Endothelial cell of umbilical vein (primary cell): ENCODE measurements around the gene PRR19. TPM values are rescaled to one million over a fixed set of nuclear protein-coding genes. Genes with fewer than 3 reads are reported as not detected.

ENCODE experiments used
- BruUV-seq: library from RNA; stranded (reverse); fragments of 400-500 nt; replicated peaks from 2 replicates; lab custom pipeline; 2021; lab: Mats Ljungman, UMichigan
- CTCF ChIA-PET: fragments of 300-600, 350-600 bp; sonication (Branson Sonifier 250); formaldehyde crosslinking; loops from one replicate; lab custom pipeline; 2021; ENCODE audit warnings: antibody characterized with exemption, inconsistent platforms; lab: Charles Lee
- POLR2A ChIA-PET: fragments of 300-600, 350-600 bp; sonication (Branson Sonifier 250); formaldehyde crosslinking; loops from one replicate; lab custom pipeline; 2021; ENCODE audit warnings: antibody characterized with exemption, inconsistent platforms; lab: Charles Lee
- DNase-seq: peaks from one replicate; pipeline ENCODE4 v3.0.0-alpha.2; 2011; ENCODE audit warnings: low read depth, low spot score
- FAIRE-seq: peaks from 2 replicates; lab custom pipeline; 2011; peaks lifted over from hg19 to GRCh38; lab: Jason Lieb, UNC
- H2AFZ ChIP-seq: 2 replicates; pipeline ENCODE4 v1.6.0; 2012; ENCODE audit warnings: low read depth, low read length, control low read depth, inconsistent platforms
- H3K27ac ChIP-seq: 2 replicates; pipeline ENCODE4 v1.5.1; 2011; ENCODE audit warnings: low read depth, mild to moderate bottlenecking, control low read depth, low read length, moderate library complexity; ENCODE audit not compliant: insufficient read depth
- H3K27me3 ChIP-seq, 2 experiments: 2 replicates each; pipeline versions ENCODE4 v1.6.0 to v1.6.1; 2011; ENCODE audit warnings: low read length in 2 of 2, mixed read lengths in 1 of 2; ENCODE audit not compliant: control insufficient read depth in 2 of 2, insufficient read depth in 2 of 2
- H3K36me3 ChIP-seq, 2 experiments: 2 replicates in 1 of 2; 3 replicates in 1 of 2; pipeline ENCODE4 v1.5.1; 2011; ENCODE audit warnings: low read length in 2 of 2, mild to moderate bottlenecking in 1 of 2, moderate library complexity in 1 of 2; ENCODE audit not compliant: control insufficient read depth in 2 of 2, insufficient read depth in 2 of 2; ENCODE audit errors: extremely low read depth in 1 of 2
- H3K4me1 ChIP-seq: 3 replicates; pipeline ENCODE4 v1.5.1; 2011; ENCODE audit warnings: mild to moderate bottlenecking, low read length; ENCODE audit not compliant: control insufficient read depth, insufficient read depth; ENCODE audit errors: extremely low read depth
- H3K4me2 ChIP-seq: 2 replicates; pipeline ENCODE4 v1.6.1; 2011; ENCODE audit warnings: low read length, control low read depth, mixed read lengths; ENCODE audit not compliant: insufficient read depth
- H3K4me3 ChIP-seq, 3 experiments: fragments of 200-600 bp in 1 of 3; sonication (generic), shearing (Covaris generic) in 1 of 3; replicated peaks in 1 of 3; 2 replicates each; pipeline ENCODE4 v1.5.1; 2011 to 2016; ENCODE audit warnings: control low read depth in 3 of 3, low read length in 3 of 3, mild to moderate bottlenecking in 2 of 3, inconsistent platforms in 1 of 3, low read depth in 1 of 3, moderate library complexity in 1 of 3; ENCODE audit not compliant: insufficient read depth in 1 of 3
- H3K79me2 ChIP-seq: 2 replicates; pipeline ENCODE4 v1.6.0; 2012; ENCODE audit warnings: low read length, inconsistent platforms; ENCODE audit not compliant: control insufficient read depth, insufficient read depth
- H3K9ac ChIP-seq: replicated peaks from 2 replicates; pipeline ENCODE3; 2011; ENCODE audit warnings: low read length, control low read depth; ENCODE audit not compliant: insufficient read depth; ENCODE audit errors: extremely low read depth
- H3K9me1 ChIP-seq: replicated peaks from 3 replicates; pipeline ENCODE4 v1.6.0; 2011; ENCODE audit warnings: mild to moderate bottlenecking, low read length; ENCODE audit not compliant: control insufficient read depth, insufficient read depth; ENCODE audit errors: extremely low read depth
- H3K9me3 ChIP-seq: replicated peaks from 2 replicates; pipeline ENCODE4 v1.5.1; 2012; ENCODE audit warnings: low read length, inconsistent platforms; ENCODE audit not compliant: control insufficient read depth, insufficient read depth
- H4K20me1 ChIP-seq: replicated peaks from 2 replicates; pipeline ENCODE3; 2011; ENCODE audit warnings: mild to moderate bottlenecking, low read length; ENCODE audit not compliant: control insufficient read depth, insufficient read depth; ENCODE audit errors: extremely low read depth
- EZH2 ChIP-seq: IDR thresholded peaks from 2 replicates; pipeline ENCODE4 v1.6.1; 2012; ENCODE audit warnings: borderline replicate concordance, low read depth, mild to moderate bottlenecking, moderate library complexity, low read length, inconsistent platforms; ENCODE audit not compliant: severe bottlenecking
- FOS ChIP-seq: IDR thresholded peaks from 2 replicates; pipeline ENCODE4 v1.6.1; 2011; ENCODE audit warnings: mild to moderate bottlenecking, low read length, moderate library complexity, borderline replicate concordance; ENCODE audit not compliant: insufficient read depth
- dilution Hi-C: fragments of 300-500 bp; cut with MboI; formaldehyde crosslinking; loops from one replicate; pipeline ENCODE4 v1.15.0; 2019; ENCODE audit warnings: low sequenced_read_pairs; ENCODE audit not compliant: extremely low pct_ligation_motif_present
- intact Hi-C: fragments of 100-400 bp; cut with micrococcal nuclease; formaldehyde crosslinking; loops from one replicate; pipeline ENCODE4 v1.10.0; 2022
- polyA plus RNA-seq, 4 experiments: library from polyadenylated mRNA; depleted of rRNA in 3 of 4; stranded (reverse) in 3 of 4; unstranded in 1 of 4; fragments of >200 nt; gene quantifications; 2 replicates each; pipeline versions ENCODE4 v1.2.1 to v1.2.3, GENCODE V29; 2011 to 2012; ENCODE audit warnings: missing spikeins in 1 of 4
- total RNA-seq: library from RNA; stranded (reverse); gene quantifications from 2 replicates; pipeline ENCODE4 v1.2.3, GENCODE V29; 2021
- TF ChIP-seq, protein P1 (sequence below): IDR thresholded peaks from 2 replicates; pipeline ENCODE4 v1.6.1; 2011; ENCODE audit not compliant: insufficient read depth, insufficient read length
- TF ChIP-seq, protein P2 (sequence below), 2 donors: IDR thresholded peaks; 1 replicate in 1 of 2; 2 replicates in 1 of 2; pipeline ENCODE4 v1.5.1; 2011; ENCODE audit warnings: low read length in 2 of 2, mild to moderate bottlenecking in 2 of 2, moderate library complexity in 2 of 2, control low read depth in 1 of 2, inconsistent platforms in 1 of 2, low read depth in 1 of 2; ENCODE audit not compliant: insufficient read depth in 1 of 2; ENCODE audit errors: extremely low read depth in 1 of 2

Gene PRR19
- total and polyA plus RNA-seq, 2 donors (not counting 3 experiments of a cell fraction or from before 2014, with no cell fraction given) = 1.0 to 1.4 TPM

DNA sequence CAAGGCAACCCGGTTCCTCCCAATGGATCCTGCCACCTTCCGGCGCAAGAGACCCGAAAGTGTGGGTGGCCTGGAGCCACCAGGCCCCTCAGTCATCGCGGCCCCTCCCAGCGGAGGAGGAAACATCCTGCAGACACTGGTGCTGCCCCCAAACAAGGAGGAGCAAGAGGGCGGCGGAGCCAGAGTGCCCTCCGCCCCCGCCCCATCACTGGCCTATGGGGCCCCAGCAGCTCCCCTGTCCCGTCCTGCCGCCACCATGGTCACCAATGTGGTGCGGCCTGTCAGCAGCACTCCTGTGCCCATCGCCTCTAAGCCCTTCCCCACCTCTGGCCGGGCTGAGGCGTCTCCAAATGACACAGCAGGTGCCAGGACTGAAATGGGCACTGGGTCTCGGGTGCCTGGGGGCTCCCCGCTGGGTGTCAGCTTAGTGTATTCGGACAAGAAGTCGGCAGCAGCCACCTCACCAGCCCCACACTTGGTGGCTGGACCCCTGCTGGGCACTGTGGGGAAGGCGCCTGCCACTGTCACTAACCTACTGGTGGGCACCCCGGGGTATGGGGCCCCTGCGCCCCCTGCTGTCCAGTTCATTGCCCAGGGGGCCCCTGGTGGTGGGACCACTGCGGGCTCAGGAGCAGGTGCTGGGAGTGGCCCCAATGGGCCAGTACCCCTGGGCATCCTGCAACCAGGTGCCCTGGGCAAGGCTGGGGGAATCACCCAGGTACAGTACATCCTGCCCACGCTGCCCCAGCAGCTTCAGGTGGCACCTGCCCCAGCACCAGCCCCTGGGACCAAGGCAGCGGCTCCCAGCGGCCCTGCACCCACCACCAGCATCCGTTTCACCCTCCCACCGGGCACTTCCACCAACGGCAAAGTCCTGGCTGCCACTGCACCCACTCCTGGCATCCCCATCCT, 11.2 kb upstream of the PRR19 start:
- TF ChIP-seq, protein P1, sequence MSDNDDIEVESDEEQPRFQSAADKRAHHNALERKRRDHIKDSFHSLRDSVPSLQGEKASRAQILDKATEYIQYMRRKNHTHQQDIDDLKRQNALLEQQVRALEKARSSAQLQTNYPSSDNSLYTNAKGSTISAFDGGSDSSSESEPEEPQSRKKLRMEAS = no peak
- TF ChIP-seq, protein P2, sequence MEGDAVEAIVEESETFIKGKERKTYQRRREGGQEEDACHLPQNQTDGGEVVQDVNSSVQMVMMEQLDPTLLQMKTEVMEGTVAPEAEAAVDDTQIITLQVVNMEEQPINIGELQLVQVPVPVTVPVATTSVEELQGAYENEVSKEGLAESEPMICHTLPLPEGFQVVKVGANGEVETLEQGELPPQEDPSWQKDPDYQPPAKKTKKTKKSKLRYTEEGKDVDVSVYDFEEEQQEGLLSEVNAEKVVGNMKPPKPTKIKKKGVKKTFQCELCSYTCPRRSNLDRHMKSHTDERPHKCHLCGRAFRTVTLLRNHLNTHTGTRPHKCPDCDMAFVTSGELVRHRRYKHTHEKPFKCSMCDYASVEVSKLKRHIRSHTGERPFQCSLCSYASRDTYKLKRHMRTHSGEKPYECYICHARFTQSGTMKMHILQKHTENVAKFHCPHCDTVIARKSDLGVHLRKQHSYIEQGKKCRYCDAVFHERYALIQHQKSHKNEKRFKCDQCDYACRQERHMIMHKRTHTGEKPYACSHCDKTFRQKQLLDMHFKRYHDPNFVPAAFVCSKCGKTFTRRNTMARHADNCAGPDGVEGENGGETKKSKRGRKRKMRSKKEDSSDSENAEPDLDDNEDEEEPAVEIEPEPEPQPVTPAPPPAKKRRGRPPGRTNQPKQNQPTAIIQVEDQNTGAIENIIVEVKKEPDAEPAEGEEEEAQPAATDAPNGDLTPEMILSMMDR (IDR thresholded peaks at IDR 0.05; ENCODE audit: extremely low read depth in 1 of 2, insufficient read depth in 1 of 2, low read depth in 1 of 2, low read length in 2 of 2) = peak; percentile 84 to 86
- TF ChIP-seq EZH2 = no peak
- TF ChIP-seq FOS = no peak
- H3K4me1 ChIP-seq = peaks cover 6% of the 10 kb centered on the region
- no peak overlapping the region for H2AFZ ChIP-seq
- H3K27me3 ChIP-seq = no peaks in the 10 kb centered on the region
- H3K27ac ChIP-seq = no peak overlapping the region
- H3K36me3 ChIP-seq = peaks cover 16 to 75% of the 10 kb centered on the region in 2 experiments
- H3K9ac ChIP-seq = no peak overlapping the region
- H3K9me1 ChIP-seq = no peaks in the 10 kb centered on the region
- H3K9me3 ChIP-seq = no peaks in the 10 kb centered on the region
- BruUV-seq = no TSS peak
- peaks cover 5% of the 10 kb centered on the region for H3K79me2 ChIP-seq
- no peak overlapping the region for H3K4me2 ChIP-seq
- ChIA-PET POLR2A (no interaction called here), CTCF (interaction anchor here (0.7 to 2.3 kb wide), 5 partner anchors 11 to 114 kb away, joined by 3 to 15 read pairs (median 4); no protein-coding TSS in a partner anchor)
- intact Hi-C loops = loop anchor here (1.0 kb wide), 1 partner anchor 46 kb away; no protein-coding TSS in a partner anchor
- no peak overlapping the region for H3K4me3 ChIP-seq
- dilution Hi-C loops = no loop called here
- DNase-seq = peak; percentile 43
- no peaks in the 10 kb centered on the region for H4K20me1 ChIP-seq
- FAIRE-seq = no peak
